GM19351 (cell line): Measurements from ENCODE around the gene FIGLA.

Experiments
- ATAC-seq: cut with Tn5 transposase; IDR thresholded peaks from one replicate; pipeline ENCODE4 v1.9.1; 2021; ENCODE audit warnings: mild to moderate bottlenecking, moderate library complexity; ENCODE audit not compliant: unreplicated experiment

Gene FIGLA

DNA sequence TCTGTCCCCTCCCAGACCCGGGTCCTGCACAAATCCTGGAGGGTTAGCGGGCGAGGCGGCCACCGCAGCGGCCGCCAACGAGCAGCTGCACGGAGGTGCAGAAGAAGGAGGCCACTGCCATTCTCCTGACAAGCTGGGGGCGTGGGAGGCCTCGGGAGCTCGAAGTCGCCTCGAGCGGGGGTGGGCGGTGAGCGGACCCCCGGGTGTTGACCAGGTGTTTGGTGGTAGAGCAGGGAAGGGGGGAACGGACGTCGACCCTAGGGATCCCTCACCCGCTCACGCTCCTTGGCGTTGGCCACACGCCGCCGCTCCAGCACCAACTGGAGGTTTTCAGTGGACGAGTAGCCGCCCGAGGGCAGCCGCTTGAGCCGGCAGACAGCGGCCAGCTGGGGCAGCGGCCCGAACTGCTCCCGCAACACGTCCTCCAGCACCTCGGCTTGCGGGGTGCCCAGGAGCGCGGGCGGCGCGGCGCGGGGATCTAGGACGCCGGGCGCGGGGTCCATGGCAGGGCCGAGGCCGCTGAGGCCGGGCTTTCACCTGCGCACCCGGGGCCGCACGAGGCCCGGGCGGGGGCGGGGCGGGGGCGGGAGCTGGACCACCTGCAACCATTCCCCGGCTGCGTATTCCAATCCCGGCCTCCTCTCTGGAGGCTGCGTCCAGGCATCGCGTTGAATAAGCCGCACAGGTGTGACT, at the start of gene FIGLA:
TSS of gene FIGLA (minus strand) at position 508 of the 693 bp plus-strand sequence. CDS start at position 503, 5 bp downstream.
- ATAC-seq: no peak

GRCh38 chr2:70837980-70838925, 47.8 kb upstream of the FIGLA start:
- ATAC-seq: no peak

DNA sequence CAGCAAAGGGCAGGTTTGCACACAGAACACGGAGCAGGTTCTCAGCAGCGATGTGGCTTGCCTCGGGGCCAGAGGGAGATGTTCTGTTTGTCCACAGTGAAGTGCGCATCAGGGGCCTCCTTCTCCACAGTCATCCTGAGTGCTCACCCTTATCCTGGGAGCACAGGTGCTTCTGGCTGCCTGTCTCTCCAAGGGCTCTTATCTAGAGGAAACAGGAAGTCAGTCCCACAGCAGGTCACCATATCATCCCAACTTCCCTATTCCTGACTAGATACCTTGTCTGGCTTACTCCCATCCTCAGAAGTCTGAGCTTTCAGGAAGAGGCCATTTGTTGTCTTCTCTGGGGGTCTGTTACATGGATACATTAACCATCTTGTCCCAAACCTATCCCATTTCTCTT, 45.2 kb upstream of the FIGLA start, which contains the start of gene CD207:
TSS of gene CD207 (minus strand) at position 174 of the 400 bp plus-strand sequence. CDS start at position 134, 40 bp downstream.
- ATAC-seq: no peak

DNA sequence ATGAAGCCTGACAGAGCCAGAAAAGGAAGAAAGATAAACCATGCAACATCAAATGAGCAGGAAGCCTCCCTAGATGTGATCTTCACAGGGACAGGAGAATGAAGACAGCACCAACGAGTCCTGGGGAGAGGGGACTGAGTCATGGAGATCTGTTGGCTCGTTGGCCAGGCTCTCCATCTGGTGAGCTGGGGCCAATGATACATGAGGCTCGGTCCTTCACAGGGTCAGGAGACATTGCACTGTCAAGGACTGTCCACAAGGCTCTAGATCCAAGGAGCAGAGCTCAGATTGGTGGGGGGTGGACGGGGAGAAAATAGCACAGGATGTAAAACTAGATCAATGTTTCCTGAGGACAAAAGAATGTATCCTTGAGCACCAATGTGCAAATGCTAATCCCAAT, 44.4 kb upstream of the FIGLA start:
- no peak for ATAC-seq

DNA sequence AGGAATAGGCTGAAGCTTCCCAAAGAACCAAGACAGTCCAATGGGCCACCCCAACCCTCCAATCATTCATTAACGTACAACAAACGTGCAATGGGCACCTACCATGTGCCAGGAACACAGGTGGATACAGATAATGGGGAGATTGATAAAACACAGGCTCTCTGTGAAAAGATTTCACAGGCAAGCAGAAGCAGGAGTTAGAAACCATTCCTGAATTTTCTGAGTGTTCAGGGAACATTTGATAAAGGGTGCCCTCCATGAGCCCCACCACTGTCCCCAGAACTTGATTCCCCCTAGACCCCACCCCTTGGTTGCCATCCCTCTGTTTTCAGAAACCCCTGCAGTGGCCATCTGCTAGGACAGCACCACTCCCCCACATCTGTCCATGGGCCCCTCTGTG, 43.7 kb upstream of the FIGLA start:
- ATAC-seq: no peak

DNA sequence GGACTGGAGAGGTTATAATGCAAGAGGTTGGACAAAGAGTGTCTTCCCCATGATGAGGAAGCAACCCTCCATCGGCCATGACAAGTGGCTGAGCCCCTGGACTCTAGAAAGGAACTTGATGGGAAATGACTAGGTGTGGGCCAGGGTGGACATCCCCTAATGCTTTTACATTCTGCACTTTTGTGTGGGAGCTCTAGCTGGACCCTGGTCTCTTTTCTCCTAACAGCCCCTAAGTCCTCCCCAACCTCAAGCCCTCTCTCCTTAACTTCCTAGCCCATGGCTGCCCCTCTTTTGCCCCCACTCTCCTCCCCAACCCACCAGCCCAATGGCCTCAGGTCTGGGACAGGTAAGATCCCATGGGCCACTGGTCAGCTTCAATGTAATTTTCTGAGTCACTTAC, 42.8 kb upstream of the FIGLA start:
- ATAC-seq: no peak

DNA sequence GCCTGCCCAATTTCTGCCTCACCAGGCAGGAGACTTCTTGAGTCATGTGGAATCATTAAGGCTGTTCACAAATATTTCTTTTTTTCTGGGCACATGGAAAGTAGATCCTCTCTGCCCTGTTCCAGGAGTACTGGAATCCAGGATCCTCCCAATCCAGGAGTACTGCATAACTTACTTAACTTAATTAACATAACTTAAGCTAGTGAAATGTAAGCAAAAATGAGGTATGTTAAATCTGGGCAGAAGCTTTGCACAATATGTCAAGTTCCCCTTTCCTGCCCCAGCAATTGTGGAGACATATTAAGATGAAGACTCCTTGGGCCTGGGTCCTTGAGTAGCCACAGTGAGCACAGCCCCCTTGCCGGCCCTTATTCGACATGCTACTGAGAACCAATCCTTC, 41.9 kb upstream of the FIGLA start:
- ATAC-seq: no peak

DNA sequence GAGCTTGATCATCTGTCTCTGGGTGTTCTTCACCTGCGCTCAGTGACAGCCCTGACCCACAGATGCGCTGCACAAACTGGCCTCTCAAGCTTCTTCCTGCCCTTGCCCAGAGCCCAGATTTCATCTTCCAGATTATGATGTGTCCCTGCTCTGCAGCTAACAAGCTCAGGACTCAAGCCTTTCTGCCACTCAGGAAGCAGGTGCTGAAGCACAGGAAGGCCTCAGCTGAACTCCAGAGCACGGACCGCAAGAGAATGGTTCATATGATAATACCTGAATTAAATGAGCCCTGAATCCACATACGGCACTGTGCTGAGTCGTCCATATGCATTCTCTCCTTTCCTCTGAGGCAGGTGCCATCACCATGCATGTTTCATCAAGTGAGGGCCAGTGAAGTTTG, 41.4 kb upstream of the FIGLA start:
- no peak for ATAC-seq

- no peak for ATAC-seq
Measured at GRCh38 chr2:70830366-70830765, 39.9 kb upstream of the FIGLA start.

DNA sequence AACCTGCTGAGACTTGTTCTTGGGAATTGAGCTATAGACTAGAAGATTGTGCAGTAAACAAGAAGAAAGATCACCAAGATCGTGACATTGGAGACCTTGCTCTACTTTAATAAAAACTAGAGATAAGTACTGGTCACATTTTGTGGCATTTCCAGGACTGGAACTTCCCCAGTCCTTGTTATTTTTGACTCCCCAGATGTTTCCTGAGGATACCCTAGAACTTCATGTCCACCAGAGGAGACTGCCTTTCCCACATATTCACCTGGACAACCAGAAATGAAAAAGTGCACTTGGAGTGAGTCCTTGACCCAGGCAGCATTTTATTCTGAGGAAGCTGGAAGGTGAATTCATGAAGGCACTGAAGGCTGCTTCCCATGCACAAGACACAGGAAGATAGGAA, 39.5 kb upstream of the FIGLA start:
- no peak for ATAC-seq

- ATAC-seq: no peak
Measured at GRCh38 chr2:70828914-70829824, 38.7 kb upstream of the FIGLA start.

DNA sequence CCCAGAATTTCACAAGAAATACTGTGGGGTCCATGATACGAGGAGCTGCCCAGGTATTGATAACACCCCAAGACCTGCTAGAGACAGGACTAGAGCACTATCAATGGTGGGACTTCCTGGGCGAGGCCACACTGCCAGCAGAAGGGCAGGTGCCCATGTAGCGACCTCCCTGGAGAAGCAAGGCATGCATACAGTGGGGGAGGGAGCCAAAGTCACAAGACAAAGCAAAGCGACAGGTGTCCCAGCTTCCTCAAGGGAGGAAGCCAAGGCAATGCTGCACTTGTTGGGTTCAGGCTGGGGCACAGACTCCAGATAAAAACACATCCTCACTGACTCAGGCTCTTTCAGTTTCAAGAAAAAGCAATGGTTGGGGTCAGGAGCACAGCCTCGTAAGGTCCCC, 37.7 kb upstream of the FIGLA start:
- ATAC-seq: no peak

DNA sequence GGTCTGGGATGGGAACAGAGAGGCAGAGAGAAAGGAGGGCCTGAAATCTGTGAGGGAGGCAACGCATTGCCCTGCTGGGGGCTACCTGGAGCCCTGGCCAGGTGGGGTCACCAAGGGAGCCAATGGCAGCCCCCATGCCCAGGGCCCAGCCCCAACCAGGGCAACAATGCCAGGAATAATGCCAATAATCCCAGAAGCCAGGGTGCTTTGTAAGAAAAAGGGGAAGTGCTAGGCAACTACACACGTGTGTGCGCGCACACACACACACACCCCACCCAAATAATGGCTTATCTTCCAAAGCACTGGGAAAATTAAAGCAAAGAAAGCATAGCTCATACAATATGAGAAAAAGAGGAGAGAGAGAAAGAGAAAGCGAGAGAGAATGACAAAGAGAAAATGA, 36.9 kb upstream of the FIGLA start:
- no peak for ATAC-seq

- ATAC-seq: no peak
Measured at GRCh38 chr2:70826696-70827350, 36.4 kb upstream of the FIGLA start.

DNA sequence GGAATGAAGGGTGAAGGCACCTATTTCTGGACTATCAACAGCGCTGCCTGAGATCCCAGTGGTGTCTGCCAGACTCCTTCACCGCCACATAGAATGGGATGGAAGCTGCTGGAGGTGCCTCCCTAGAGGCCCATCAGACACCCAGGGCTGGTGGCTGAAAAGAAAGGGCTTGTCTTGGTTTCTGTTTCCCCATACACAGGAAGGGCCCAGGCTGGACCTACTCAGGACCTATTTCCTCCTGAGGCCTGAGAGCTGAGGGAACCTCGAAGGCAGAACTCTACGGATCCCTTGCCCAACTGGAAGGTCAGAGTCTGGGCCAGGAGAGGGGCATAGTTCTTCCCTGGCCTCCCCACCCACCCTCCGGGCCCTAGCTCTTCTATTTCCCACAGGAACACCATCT, 32.8 kb upstream of the FIGLA start:
- no peak for ATAC-seq

DNA sequence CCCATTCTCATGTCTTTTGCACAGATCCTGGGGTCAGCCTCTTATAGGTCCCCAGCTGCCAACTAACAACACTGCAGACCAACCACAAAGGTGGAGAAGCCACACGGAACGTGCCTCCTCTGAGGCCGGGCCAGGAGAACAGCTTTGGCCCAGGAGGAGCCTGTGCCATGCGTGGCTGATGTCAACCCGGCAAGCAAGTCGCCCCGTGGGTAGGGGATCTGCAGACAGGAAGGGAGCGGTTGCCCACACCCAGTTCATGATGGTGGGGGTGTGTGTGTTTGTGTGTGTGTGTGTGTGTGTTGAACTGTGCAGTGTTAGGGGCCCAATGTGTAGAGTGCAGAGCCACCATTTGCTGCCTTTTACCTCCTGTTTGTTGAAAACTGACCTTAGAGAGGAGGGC, 32.4 kb upstream of the FIGLA start:
- no peak for ATAC-seq

- ATAC-seq: no peak
Measured at GRCh38 chr2:70820499-70820898, 30.1 kb upstream of the FIGLA start, which contains the start of gene CLEC4F. CLEC4F (minus strand) TSS chr2:70820599; CDS start chr2:70820523, 76 bp downstream.

DNA sequence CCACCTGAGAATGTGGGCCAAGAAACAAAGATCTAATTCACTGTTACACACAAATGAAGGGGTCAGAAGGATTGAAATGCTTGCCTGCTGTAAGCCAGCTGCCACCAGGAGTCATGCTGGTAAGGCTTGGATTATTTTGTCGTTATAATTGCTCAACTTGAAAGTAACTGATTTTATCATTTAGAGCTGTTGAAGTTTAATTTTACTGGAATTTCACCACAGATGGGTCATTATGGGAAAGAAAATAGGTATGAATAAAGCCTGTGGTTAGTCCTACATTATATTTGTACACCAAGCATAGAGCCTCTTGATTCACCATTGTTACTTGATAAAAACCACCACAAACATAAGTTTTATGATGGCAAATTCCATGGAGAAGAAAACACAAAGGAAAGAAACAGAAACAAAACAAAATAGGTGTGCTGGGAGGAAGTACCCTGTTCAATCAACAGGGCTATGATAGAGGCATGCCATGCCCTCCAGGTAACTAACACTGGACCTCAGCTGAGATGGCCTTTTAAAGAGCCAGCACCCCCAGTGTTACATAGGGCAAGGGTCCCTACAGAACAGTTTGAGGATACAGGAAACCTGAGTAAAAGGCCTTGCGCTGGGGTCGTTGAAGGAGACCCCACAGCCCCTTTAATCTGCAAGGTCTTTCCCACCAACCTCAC, 27.0 kb upstream of the FIGLA start:
- no peak for ATAC-seq

- ATAC-seq: no peak
Measured at GRCh38 chr2:70816726-70817125, 26.3 kb upstream of the FIGLA start.
